ENCODE measurements around the gene MIER3. TPM values are rescaled to one million over a fixed set of nuclear protein-coding genes. Genes with fewer than 3 reads are reported as not detected.
A peak's percentile ranks its signal among the peaks of the same experiment; 100 is the strongest.

The MIER3 gene
- 8.4 and 13.6 TPM in 2 replicates for polyA plus RNA-seq (2011; rRNA removed)
- 11.5 and 17.3 TPM in 2 replicates for polyA minus RNA-seq (2011; rRNA and poly(A)+ RNA removed)

GRCh38 chr5:56951946-56952691, at the start of gene MIER3:
MIER3 (minus strand) TSS chr5:56952123; CDS start chr5:56952102, 21 bp downstream.
- TF ChIP-seq, protein P1, sequence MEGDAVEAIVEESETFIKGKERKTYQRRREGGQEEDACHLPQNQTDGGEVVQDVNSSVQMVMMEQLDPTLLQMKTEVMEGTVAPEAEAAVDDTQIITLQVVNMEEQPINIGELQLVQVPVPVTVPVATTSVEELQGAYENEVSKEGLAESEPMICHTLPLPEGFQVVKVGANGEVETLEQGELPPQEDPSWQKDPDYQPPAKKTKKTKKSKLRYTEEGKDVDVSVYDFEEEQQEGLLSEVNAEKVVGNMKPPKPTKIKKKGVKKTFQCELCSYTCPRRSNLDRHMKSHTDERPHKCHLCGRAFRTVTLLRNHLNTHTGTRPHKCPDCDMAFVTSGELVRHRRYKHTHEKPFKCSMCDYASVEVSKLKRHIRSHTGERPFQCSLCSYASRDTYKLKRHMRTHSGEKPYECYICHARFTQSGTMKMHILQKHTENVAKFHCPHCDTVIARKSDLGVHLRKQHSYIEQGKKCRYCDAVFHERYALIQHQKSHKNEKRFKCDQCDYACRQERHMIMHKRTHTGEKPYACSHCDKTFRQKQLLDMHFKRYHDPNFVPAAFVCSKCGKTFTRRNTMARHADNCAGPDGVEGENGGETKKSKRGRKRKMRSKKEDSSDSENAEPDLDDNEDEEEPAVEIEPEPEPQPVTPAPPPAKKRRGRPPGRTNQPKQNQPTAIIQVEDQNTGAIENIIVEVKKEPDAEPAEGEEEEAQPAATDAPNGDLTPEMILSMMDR (IDR thresholded peaks at IDR 0.05; ENCODE audit: insufficient read depth, low read depth, low read length) = no peak
- CTCF ChIA-PET = no interaction called here
- POLR2A ChIA-PET = no interaction called here
- no peak for DNase-seq (ENCODE audit: low read depth)
- H3K36me3 ChIP-seq (ENCODE audit: control insufficient read depth, insufficient read depth, low read length) = no peaks in the 10 kb centered on the region
- H3K27me3 ChIP-seq (ENCODE audit: control insufficient read depth, insufficient read depth, low read length) = peaks cover 1% of the 10 kb centered on the region; the same call in 1 of the 2 replicates
- H3K4me3 ChIP-seq (ENCODE audit: low read depth, low read length) = peak within 1 kb of the TSS; percentile 79

GRCh38 chr5:56995596-56995995, 43.7 kb upstream of the MIER3 start:
- DNase-seq (ENCODE audit: low read depth) = no peak
- POLR2A ChIA-PET = no interaction called here
- TF ChIP-seq, protein P1 (IDR thresholded peaks at IDR 0.05; ENCODE audit: insufficient read depth, low read depth, low read length) = no peak

DNA sequence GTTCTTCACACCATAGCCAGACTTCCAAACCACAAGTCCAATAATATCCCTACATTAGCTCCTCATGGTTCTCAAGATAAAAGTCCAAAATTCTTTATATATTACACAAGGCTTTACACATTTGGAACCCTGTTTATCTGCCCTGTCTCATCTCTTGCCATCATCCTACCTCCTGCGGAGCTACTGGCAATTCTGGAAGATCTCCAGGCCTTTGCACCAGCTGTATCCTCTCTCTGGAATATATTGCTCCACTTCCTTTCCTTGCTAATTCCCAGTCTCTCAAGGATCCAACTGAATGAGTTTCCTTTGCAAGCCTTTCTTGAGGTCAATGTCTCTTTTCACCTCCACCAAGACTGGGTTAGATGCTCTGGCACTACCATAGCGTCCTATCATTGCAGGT, 41.3 kb upstream of the MIER3 start:
- TF ChIP-seq, protein P1 (IDR thresholded peaks at IDR 0.05; ENCODE audit: insufficient read depth, low read depth, low read length) = no peak
- DNase-seq (ENCODE audit: low read depth) = no peak
- ChIA-PET POLR2A (no interaction called here), CTCF (interaction anchor here (0.7 kb wide), 1 partner anchor 18 kb away, joined by 3 read pairs; no protein-coding TSS in a partner anchor)
- peaks cover 1% of the 10 kb centered on the region for H3K27me3 ChIP-seq (ENCODE audit: control insufficient read depth, insufficient read depth, low read length)
- no peaks in the 10 kb centered on the region for H3K36me3 ChIP-seq (ENCODE audit: control insufficient read depth, insufficient read depth, low read length)
- H3K4me3 ChIP-seq (ENCODE audit: low read depth, low read length) = no peak overlapping the region

More at GRCh38 chr5:56995596-56995995, 43.7 kb upstream of the MIER3 start:
- Histone ChIP-seq H3K4me3 (ENCODE audit: low read depth, low read length) (no peak overlapping the region), H3K36me3 (ENCODE audit: control insufficient read depth, insufficient read depth, low read length) (no peaks in the 10 kb centered on the region), H3K27me3 (ENCODE audit: control insufficient read depth, insufficient read depth, low read length) (no peaks in the 10 kb centered on the region; the same call in 1 of the 2 replicates)
- CTCF ChIA-PET = interaction anchor here (0.7 to 1.0 kb wide), 3 partner anchors 10 to 117 kb away, joined by 3 to 4 read pairs (median 4); no protein-coding TSS in a partner anchor

DNA sequence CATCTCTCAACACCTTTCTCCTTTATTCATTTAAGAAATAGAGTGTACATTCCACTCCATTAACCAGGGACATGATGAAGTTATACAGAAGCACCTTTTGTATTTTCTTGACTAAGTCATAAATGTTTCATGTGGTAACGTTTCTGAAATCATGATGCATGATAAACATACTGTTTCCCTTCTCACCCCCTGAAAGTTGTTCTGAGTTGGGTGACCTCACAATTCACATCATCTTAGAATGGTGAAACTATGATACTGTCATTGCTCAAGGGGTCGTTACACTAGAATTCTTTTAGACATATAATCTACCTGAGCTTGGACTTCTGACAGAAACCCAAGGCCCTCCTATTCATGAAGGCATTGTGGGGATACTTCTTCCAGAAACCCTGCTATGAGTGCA, 37.8 kb upstream of the MIER3 start:
- TF ChIP-seq, protein P1 (IDR thresholded peaks at IDR 0.05; ENCODE audit: insufficient read depth, low read depth, low read length) = no peak
- H3K4me3 ChIP-seq (ENCODE audit: low read depth, low read length) = no peak overlapping the region
- peaks cover 1% of the 10 kb centered on the region for H3K27me3 ChIP-seq (ENCODE audit: control insufficient read depth, insufficient read depth, low read length)
- ChIA-PET CTCF (no interaction called here), POLR2A (no interaction called here)
- no peak for DNase-seq (ENCODE audit: low read depth)
- H3K36me3 ChIP-seq (ENCODE audit: control insufficient read depth, insufficient read depth, low read length) = no peaks in the 10 kb centered on the region

GRCh38 chr5:56988490-56988889, 36.6 kb upstream of the MIER3 start:
- POLR2A ChIA-PET = no interaction called here
- H3K4me3 ChIP-seq (ENCODE audit: low read depth, low read length) = no peak overlapping the region
- no peak for DNase-seq (ENCODE audit: low read depth)
- H3K36me3 ChIP-seq (ENCODE audit: control insufficient read depth, insufficient read depth, low read length) = no peaks in the 10 kb centered on the region
- CTCF ChIA-PET = no interaction called here
- TF ChIP-seq, protein P1 (IDR thresholded peaks at IDR 0.05; ENCODE audit: insufficient read depth, low read depth, low read length) = no peak
- peaks cover 1% of the 10 kb centered on the region for H3K27me3 ChIP-seq (ENCODE audit: control insufficient read depth, insufficient read depth, low read length)

Measured in BJ (cell line).